Stimulated activated CD4-positive, alpha-beta T cell treated with anti-CD3 and anti-CD28 coated beads, Interleukin-12 subunit alpha, Interleukin-12 subunit beta, amount 100 ng/mL, for 24 hours (primary cell): Measurements from ENCODE around the gene CEP55.
"Not testable (repeated sequence)": the region's sequence is repeated elsewhere in the genome, so short reads cannot be mapped to it uniquely, and the experiment has no call there.

Source experiments
- DNase-seq, 2 experiments: peaks; one replicate each; pipeline ENCODE4 v3.0.0-alpha.2; 2020; ENCODE audit warnings: low read depth in 2 of 2

The CEP55 gene

GRCh38 chr10:93513091-93513490 is 16.7 kb downstream of the CEP55 start:
- no peak for DNase-seq

DNA sequence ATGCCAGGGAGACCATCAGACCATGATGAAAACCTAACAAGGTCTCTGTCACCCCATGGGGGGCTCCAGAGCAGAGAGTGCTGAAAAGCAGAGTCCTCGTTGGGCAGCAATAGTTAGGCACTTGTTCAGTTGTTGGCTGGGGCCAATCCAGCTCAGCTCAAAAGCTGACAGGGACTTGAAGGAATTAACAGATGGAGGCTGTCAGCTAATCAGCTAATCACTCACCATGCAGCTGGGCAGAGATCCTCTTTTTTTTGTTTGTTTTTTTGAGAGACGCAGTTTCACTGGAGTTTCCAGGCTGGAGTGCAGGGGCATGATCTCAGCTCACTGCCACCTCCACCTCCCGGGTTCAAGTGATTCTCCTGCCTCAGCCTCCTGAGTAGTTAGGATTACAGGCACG is 18.1 kb downstream of the CEP55 start:
- no peak for DNase-seq

DNA sequence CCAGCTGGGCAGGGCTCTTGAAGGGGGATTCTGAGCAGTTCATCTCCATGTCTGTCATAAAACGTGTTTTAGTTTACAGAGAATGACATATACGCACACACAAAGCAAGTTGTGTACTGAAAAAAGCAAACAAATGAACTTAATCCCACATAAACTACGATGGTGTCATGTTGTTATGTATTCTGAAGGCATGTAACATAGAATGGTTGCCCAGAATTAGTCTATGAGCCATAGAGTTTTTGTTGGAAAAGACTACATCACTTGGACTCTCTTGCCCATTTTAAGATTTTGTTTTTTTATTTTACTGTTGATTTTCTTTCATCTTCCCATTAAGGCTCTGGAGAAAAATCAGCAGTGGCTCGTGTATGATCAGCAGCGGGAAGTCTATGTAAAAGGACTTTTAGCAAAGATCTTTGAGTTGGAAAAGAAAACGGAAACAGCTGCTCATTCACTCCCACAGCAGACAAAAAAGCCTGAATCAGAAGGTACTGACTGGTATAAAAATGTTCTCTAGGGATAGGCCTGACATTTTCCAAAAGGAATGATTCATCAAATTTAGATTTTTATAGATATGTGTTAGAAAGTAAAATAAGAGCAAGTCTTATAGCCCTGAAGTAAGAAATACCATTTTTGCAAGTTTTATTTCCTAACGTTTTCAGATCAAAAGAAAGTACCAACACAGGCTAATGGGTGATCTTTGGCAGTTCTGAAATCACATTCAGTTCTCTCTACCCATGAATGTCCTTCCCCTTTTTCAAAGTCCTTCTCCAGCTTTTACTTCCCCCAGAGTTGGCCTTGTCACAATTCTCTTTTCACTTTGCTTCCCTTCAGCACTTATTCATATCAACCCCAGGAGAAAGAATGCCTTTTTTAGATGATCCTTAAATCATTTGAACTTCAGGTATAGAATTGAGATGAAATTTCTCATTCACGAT is 18.9 kb downstream of the CEP55 start:
- no peak for DNase-seq

- DNase-seq, result no peak
Observed at GRCh38 chr10:93516006-93516380, 19.6 kb downstream of the CEP55 start.

GRCh38 chr10:93518531-93518930 is 22.1 kb downstream of the CEP55 start:
- DNase-seq, result no peak

- no peak for DNase-seq
Observed at GRCh38 chr10:93535293-93535692, 38.9 kb downstream of the CEP55 start.

GRCh38 chr10:93540871-93541270 is 44.5 kb downstream of the CEP55 start:
- DNase-seq, result not testable (repeated sequence)

- DNase-seq, result peak in 1 of 2 experiments; percentile 10
Observed at GRCh38 chr10:93541402-93542357, 45.3 kb downstream of the CEP55 start.

DNA sequence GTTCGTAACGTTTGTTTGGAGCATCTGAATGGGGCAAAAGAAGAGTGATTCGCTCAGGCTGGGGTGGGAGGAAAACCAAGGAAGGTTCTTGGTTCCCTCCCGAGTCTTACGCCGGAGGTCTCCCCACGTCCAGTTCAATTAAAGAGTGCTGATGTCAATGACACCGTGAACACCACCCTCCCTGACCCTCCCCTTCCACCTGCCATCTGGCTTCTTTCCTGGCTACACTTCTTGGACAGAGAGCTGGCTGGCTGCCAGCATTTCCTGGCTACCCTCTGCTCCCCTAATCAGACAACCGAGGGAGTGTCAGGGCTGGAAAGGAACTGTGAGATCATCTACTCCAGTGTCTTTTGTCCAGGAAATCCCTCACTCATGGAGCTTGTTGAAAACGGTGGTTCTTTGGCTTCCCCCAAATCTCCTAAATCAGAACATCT is 46.0 kb downstream of the CEP55 start:
- DNase-seq, result no peak

DNA sequence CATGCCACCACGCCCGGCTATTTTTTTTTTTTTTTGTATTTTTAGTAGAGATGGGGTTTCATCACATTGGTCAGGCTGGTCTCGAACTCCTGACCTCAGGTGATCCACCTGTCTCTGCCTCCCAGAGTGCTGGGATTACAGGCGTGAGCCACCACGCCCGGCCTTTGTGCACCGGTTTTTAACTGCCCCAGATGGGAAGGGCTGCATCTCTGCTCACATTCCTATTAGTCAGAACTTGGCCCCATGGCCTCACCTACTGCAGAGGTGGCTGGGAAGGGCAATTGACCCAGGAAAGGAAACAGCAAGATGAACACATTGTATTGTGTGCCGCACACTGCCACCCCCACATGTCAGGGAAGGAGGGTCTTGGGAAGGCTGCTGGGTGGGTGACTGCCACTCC is 50.6 kb downstream of the CEP55 start:
- DNase-seq, result not testable (repeated sequence)

GRCh38 chr10:93547522-93547921 is 51.1 kb downstream of the CEP55 start:
- no peak for DNase-seq

- DNase-seq, result no peak
Observed at GRCh38 chr10:93548376-93549071, 52.1 kb downstream of the CEP55 start.

DNA sequence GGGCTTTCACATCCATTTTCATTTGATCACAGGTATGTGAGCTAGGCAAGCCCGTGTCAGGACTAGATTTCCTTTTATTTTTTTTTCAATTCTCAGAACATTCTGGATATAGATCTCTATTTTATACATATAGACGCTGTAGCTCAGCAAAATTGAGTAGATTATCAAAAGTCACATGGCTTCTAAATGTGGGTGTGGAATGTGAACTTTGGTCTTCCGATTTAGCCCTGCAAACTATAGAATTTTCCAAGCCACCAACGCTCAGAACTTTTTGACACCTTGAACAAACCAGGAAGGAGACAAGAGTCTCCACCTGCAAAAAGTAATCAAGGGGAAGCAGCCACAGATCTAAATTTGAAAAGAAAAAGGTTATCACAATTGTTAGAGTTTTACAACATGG is 54.2 kb downstream of the CEP55 start:
- no peak for DNase-seq

GRCh38 chr10:93552780-93553179 is 56.4 kb downstream of the CEP55 start:
- DNase-seq, result no peak

DNA sequence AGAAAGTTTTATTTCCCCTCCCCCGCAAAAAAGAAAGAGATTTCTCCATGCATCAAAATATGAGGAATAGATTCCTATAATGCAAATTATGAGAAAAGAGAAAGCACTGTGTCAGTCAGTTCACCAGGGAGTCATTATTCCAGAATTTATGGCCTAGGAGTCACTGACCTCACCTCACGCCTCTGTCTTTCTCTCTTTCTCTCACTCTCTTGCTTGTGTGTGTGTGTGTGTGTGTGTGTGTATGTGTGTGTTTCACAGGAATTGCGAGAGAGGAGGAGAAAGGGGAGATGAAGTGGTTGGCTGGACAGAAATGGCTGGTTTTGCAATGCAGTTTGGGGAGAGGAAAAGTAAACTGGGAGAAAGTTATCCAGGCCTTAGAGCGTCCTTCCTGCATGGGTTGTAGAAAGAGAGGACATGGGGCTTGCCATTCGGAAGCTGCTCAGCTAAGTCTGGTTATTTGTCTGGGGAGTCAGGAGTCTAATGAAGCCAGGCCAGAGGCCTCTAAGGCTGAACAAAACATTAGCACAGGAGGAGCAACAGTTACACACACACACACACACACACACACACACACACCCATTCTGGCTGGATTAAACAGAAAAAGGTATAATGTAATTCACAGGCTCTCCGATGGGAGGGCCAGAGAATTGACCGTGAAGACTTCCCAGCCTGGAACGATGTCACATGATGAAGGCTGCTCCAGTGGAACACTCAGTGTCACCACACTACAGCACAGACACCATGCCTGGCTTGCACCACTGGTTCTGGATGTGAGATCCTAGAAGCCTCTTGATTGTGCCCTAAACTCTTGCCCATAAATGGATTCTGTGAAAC is 57.3 kb downstream of the CEP55 start:
- no peak for DNase-seq

DNA sequence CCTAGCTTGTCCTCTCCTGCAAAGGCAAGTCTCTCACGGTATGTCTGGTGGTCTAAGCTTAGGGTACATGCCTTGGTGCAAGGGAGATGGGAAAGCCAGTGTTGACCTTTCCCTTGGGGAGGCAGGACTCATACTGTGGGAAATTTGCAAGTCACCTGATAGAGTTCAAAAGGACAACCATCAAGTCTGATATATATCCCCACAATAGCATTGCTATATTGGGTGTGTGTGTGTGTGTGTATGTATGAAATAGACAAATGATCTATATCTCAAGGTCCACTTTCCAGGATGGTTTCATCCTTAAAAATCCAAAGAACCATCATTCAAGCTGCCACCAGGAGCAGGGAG is 57.9 kb downstream of the CEP55 start:
- no peak for DNase-seq

- DNase-seq, result peak in 1 of 2 experiments; percentile 52
Observed at GRCh38 chr10:93554760-93555432, 58.5 kb downstream of the CEP55 start.

GRCh38 chr10:93559490-93559889 is 63.1 kb downstream of the CEP55 start:
- no peak for DNase-seq

DNA sequence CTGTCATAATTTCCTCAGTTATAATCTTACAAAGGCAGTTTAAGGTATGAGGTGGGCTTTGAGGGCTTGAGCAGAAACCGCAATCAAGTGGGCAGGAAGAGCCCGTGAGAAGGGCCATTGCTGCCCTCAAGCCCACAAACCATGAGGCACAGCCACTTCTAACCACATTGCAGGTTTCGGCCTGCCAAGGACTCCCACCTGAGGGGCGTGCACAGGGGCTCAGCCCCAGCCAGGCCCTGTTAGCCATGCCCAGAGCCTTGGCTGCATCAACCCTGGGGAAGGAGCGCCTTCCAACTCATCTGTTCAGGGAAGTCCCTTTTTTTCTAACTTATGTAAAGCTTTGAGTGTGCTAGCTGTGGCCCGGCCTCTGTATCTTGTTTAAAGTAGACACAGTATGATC is 64.1 kb downstream of the CEP55 start:
- DNase-seq, result no peak

GRCh38 chr10:93565446-93565845 is 69.0 kb downstream of the CEP55 start:
- DNase-seq, result no peak
